Epithelial cell of esophagus (primary cell): ENCODE data around the gene YIF1B.

Source experiments
- DNase-seq: peaks from one replicate; pipeline ENCODE4 v3.0.0; 2010; ENCODE audit warnings: low read depth
- H3K4me3 ChIP-seq: 2 replicates; pipeline ENCODE4 v1.5.1; 2011; ENCODE audit warnings: mild to moderate bottlenecking, low read length, control low read depth
- CTCF ChIP-seq: IDR thresholded peaks from 2 replicates; pipeline ENCODE4 v1.5.1; 2011; ENCODE audit warnings: low read depth, mild to moderate bottlenecking, low read length, control low read depth, inconsistent platforms; ENCODE audit not compliant: insufficient read depth; ENCODE audit errors: missing control alignments

Gene YIF1B

GRCh38 chr19:38276942-38277517, 38.7 kb downstream of the YIF1B start:
- no peak overlapping the region for H3K4me3 ChIP-seq
- no peak for DNase-seq
- no peak for TF ChIP-seq CTCF

GRCh38 chr19:38274739-38275138, 41.0 kb downstream of the YIF1B start:
- no peak for TF ChIP-seq CTCF
- DNase-seq, result no peak
- H3K4me3 ChIP-seq, result no peak overlapping the region

- DNase-seq, result no peak
- no peak for TF ChIP-seq CTCF
- H3K4me3 ChIP-seq, result no peak overlapping the region
Measured at GRCh38 chr19:38273499-38273898, 42.2 kb downstream of the YIF1B start.

DNA sequence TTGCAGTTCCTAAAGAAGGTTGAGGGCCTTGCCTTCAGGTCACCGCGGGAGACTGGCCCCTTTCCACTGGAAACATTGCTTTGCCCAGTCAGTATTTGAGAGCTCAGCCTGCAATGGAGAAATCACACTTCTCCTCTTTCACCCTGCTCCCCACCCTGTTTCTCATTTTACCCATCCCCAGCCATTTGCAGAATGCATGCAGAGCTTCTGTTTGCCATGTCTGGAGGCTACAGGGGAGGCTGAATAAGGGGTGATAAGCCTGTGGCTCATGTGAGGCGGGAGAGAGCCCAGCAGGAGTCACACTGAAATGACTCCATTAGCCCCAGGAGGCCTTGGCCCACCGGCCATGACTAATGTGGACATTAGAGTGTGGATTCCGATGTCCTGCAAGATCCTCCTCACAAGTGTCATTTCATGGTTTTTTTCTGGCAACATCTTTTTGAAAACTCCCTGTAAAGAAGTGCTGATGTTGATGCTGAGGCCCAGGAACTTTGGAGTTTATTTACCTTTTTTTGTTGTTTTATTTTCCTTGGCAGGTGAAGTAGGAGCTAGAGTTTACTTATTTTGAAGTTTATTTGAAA, 45.1 kb downstream of the YIF1B start:
- H3K4me3 ChIP-seq, result no peak overlapping the region
- TF ChIP-seq CTCF, result no peak
- no peak for DNase-seq

- H3K4me3 ChIP-seq, result peak overlapping the region; percentile 99
- no peak for TF ChIP-seq CTCF
- peak; percentile 40 for DNase-seq
Measured at GRCh38 chr19:38268539-38268938, 47.2 kb downstream of the YIF1B start.

DNA sequence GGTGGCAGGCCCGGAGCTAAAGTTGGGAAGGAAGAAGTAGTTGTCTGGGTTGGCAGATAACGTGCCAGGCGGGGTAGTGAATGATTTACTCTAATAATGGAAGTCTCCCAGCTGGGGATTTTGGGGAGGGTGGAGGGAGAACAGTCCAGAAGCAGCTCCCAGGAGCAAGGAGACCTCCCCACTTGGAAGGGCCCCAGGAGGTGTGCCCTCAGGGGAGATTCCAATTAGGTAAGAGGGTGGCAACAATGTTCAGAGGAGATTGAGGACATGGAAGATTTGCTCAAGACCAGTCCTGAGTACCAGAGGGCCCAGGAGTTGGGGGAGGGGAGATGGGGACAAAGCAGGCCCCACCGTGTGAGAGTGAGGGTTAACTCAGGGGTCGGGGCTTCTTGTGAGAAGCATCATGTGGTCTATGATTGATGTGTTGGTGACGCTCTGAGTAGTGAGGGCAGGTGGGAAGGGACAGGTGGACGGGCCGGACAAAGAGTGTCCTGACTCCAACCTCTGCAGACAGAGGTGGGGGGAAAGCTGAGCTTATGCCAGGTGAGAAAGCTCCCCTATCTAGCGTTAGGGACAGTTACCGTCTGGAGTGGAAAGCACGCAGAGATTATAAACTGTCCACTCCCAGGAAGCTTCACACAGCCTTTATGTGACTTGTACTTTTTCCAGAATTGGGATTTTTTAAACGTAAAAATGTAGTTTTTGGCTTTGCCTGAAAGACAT, 47.8 kb downstream of the YIF1B start:
- DNase-seq, result peak; percentile 45
- no peak for TF ChIP-seq CTCF
- peak overlapping the region; percentile 99 for H3K4me3 ChIP-seq
